NOMO-1 (cell line): Measurements from ENCODE around the gene AATK.
"Not testable (repeated sequence)": the region's sequence is repeated elsewhere in the genome, so short reads cannot be mapped to it uniquely, and the experiment has no call there.

ENCODE experiments used
- DNase-seq, 2 experiments: peaks; one replicate each; lab custom pipeline; 2025; ENCODE audit not compliant: unreplicated experiment in 2 of 2; lab: John Stamatoyannopoulos, UW

The AATK gene

GRCh38 chr17:81163051-81163695 is 2.8 kb downstream of the AATK start:
- no peak for DNase-seq

DNA sequence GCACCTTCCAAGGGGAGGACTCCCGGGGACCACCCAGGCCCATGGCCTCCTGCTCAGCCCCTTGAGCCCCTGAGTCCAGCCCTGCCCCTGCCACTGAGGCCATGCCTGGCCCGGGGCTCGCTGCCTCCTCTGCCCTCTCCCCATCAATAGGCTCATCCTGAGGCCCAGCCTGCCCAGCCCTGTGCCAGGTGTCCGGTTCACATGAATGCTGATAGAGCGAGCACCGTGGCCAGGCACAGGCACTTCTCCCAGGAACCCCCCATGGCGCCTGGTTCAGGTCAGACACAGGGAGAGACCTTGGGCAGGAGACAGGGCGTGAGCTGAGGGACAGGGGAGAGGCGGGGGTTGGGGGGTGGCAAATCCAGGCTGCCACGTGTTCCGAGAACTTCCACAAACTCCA is 3.5 kb downstream of the AATK start:
- no peak for DNase-seq

DNA sequence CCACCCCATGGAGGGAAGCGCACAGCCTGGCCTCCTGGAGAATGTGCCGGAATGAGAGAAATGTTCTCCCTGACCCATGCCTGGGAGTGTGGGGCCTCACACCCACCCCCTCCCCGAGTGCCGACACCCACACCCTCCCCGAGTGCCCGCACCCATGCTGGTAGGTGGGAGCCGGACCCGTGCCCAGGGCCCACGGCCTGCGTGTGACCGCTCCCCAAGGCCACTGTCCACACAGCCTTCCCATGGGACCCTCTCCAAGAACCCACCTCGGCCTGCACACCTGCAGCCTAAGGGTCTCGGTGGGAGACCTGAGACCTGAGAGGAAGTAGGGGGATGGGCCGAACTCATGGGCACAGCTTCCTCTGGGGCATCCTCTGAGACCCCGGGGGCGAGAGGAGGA is 4.0 kb downstream of the AATK start:
- DNase-seq, result no peak

DNA sequence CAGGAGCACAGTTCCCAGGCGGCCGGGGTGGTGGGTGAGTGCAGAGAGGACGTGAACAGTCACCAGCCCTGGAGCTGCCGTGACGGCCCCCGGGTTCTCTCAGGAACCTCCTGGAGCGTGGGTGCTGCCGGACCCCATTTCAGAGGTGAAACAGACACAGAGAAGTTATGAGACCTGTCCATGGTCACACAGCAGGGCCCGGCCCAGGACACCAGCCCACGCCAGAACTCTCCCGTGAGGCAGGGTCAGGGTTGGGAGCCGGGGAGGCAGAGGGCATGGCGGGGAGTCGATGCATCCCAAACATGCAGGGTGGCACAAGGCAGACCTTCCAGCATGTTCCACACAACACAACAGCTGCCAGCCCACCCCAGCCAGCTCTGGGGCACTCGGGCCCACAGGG is 4.5 kb downstream of the AATK start:
- no peak for DNase-seq

GRCh38 chr17:81160747-81161453 is 5.1 kb downstream of the AATK start:
- DNase-seq, result no peak

DNA sequence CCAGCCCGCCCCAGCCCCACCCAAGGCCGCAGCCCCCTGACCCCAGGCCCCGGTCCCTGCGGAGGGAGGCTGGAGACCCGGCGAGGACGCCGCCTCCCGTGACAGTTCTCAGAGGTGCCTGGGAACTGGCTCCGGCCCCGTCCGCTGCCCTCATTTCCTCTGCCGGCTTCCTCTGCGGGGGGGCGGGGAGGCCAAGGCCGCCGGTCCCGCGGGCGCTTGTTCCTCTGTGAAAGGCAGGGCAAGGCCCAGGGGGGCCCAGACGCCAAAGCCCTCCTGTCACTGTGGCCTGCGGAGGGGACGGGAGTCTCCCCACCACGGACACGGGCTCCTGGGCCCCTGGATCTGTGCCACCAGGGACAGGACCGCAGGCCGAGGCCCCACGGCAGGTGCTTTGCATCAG is 5.7 kb downstream of the AATK start:
- DNase-seq, result peak; percentile 35 to 67

DNA sequence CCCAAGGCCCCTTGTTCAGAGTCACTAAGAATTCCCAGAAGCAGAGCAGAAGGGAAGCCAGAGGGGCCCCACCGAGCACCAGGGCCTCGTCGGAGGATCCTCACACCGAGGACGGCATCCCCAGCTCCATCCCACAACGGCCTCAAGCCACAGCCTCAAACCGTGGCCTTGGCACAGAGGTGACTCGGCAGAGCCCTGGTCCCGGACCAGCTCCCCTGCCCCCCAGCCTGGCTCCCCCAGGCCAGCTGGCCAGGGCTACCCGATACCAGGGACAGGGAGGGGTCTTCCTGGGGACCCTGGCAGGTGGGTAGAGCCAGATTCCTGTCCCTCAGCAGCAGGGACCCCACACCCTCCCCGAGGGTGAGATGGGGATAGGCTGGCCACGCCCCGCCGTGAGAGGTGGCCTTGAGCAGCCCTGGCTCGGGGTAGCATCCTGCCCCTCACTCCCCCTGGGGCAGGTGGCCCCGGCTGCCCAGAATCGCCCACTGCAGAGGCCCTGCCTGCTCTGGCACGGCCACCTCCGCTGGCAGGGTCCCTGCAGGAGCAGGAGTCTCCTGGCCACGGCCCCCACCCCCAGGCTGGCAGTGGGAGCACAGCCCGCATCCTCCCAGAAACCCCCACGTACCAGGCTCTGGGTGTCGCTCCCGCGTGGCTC is 6.3 kb downstream of the AATK start:
- no peak for DNase-seq

DNA sequence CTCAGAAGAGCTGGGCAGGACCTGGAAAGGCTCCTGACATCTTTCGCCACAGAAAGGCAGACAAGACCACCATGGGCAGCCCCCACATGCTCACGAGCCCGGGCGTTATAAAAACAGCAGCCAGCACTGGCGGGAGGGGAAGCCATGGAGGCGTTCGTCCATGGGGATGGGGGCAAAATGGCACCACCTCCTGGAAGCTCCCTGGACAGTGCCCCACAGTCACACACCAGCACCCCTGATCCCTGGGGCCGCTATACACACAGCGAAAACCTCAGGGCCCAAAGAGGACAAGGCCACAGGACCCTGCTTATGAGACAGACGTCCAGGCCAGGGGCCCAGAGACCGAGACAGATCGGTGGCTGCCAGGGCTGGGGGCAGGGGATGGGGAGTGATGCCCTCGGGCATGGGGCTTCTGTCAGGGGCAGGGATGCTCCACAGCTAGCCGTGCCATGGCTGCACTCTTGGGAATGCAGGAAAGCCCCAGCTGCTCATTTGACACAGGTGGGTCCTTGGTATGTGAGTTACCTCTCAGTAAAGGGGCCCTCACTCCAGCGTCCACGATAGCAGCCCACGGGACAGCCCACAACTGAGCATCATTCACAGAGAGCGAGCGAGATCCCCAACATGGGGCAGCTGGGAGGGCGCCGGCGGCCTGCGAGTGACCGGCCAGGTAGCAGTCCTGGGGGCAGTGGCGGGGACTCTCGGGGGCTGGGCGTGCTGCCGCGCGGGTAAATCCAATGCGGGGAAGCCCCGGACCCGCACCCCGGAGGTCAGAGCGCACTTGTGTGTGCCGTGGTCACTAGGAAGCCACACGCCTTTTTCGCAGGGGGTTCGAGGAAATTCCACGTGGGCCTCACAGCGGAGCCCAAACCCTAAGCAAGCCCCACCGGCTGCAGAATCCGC is 7.1 kb downstream of the AATK start:
- DNase-seq, result no peak

GRCh38 chr17:81157848-81158687 is 8.0 kb downstream of the AATK start:
- no peak for DNase-seq

DNA sequence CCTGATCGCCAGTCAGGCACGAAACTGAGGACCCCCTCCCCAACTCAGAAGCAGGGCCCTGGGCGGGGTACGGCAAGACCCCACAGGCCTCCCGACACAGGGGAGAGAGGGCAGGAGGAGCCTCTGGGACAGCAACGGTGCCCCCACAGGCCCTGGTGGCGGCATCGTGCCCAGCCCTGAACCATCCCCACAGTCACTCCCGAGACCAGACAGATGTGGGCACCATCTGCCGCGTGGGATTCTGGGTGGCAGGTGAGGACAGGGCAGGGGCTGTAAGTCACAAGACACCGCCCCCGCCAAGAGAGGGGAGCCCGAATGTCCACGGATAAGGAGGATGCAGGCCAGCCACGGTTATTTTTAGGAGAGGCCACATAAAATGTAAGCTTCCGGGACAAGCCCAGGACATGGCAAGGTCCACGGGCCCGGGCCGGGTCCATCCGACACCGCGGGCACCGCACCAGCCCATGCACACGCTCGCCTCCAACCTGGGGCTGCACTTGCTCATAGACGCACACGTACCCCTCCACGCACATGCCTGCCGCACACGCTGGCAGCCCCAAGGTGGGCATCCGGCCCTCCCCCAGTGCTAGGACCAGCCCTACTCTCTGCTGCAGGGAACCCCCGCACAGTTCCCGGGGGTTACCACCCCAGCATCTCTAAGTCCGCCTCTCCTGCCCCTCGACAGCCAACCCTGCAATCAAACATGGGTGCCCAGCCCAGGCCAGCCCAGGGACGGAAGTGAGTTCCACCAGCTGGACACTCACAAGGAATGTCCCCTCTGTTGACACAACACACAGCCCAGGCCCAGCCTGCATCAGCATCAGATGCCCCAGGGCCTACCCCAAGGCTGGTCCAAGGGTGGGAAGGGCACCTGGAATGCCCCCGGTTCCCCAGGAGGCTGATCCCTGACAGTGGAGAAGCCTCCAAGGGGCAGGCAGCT is 8.9 kb downstream of the AATK start:
- DNase-seq, result no peak

GRCh38 chr17:81154961-81155360 is 11.1 kb downstream of the AATK start:
- DNase-seq, result no peak

DNA sequence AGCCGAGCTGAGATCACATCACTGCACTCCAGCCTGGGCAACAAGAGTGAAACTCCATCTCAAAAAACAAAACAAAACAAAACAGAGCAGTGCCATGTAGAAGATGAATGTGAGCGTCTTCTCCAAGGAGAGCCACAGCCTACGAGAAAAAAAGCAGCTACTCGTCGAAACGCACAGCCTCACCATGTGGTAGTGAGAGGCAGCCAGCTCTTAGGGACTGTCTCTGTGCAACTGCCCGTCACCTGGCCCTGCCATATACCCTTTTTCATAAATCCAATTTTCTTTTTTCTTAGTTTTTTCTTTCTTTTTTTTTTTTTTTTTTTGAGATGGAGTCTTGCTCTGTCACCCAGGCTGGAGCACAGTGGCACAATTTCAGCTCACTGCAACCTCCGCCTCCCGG is 12.0 kb downstream of the AATK start:
- not testable (repeated sequence) for DNase-seq

DNA sequence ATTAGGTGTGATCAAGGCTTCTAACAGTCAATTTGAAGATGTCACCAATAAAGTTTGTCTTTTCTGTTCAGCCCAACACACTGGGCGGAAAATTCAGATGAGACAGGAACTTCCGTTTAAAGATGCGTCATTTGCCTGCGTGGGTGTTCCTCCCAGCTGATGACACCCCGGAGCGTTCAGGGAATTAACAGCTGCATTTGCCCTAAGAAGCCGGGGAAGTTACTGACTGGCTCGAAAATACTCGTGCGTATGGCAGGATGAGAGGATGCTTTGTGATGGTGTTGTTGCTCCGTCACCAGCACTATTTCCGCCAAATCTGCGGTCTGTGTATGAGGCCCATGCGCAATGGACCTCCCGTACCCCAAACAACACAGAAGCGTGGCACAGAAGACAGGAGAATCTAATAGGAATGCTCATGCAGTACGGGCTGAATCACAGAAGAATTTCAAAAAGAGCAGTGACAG is 12.6 kb downstream of the AATK start:
- peak; percentile 41 to 66 for DNase-seq

- no peak for DNase-seq
Measured at GRCh38 chr17:81152288-81152828, 13.7 kb downstream of the AATK start.

GRCh38 chr17:81151278-81151677 is 14.7 kb downstream of the AATK start:
- DNase-seq, result no peak

- DNase-seq, result peak; percentile 44 to 51
Measured at GRCh38 chr17:81150377-81151077, 15.5 kb downstream of the AATK start.

DNA sequence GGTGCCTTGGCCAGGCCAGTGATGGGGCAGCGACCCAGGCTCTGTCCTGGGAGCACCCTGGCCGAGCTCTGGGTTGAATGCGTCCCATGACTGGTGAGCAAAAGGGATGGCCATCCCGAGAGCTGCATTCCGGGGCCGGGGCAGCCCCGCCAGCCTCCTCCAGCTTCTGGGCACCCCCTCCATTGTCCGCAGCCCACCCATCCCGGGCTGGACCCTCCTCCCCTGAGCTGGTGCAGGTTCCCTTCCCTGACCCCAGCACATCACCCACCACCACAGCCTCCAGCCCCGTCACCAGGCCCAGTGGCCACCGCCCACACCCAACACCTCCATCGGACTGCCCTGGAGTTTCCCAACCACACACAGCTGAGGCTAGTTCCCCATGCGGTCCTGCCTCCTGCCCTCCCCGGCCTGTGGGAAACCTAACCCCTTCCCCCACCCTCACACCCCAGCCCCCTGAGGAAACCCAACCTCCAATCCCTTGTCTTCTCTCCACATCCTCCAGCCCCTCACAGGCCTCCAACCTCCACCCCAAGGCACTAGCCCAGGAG is 17.0 kb downstream of the AATK start:
- peak; percentile 35 to 46 for DNase-seq

- DNase-seq, result no peak
Measured at GRCh38 chr17:81148571-81148970, 17.4 kb downstream of the AATK start.
